ENCODE data around the gene ZBTB7C.

Gene ZBTB7C

GRCh38 chr18:48203288-48203945, 205.8 kb downstream of the ZBTB7C start:
- TF ChIP-seq CTCF (IDR thresholded peaks at IDR 0.05; ENCODE audit: low read depth, low read length, missing control alignments) = no peak
- H3K4me3 ChIP-seq (ENCODE audit: low read depth, low read length) = no peak overlapping the region
- no peak for DNase-seq (ENCODE audit: low read depth)

GRCh38 chr18:48202350-48203260, 206.6 kb downstream of the ZBTB7C start:
- H3K4me3 ChIP-seq (ENCODE audit: low read depth, low read length) = no peak overlapping the region
- DNase-seq (ENCODE audit: low read depth) = no peak
- no peak for TF ChIP-seq CTCF (IDR thresholded peaks at IDR 0.05; ENCODE audit: low read depth, low read length, missing control alignments)

GRCh38 chr18:48202006-48202348, 207.2 kb downstream of the ZBTB7C start:
- H3K4me3 ChIP-seq (ENCODE audit: low read depth, low read length) = no peak overlapping the region
- no peak for TF ChIP-seq CTCF (IDR thresholded peaks at IDR 0.05; ENCODE audit: low read depth, low read length, missing control alignments)
- DNase-seq (ENCODE audit: low read depth) = no peak

GRCh38 chr18:48201337-48202005, 207.7 kb downstream of the ZBTB7C start:
- DNase-seq (ENCODE audit: low read depth) = no peak
- H3K4me3 ChIP-seq (ENCODE audit: low read depth, low read length) = no peak overlapping the region
- no peak for TF ChIP-seq CTCF (IDR thresholded peaks at IDR 0.05; ENCODE audit: low read depth, low read length, missing control alignments)

GRCh38 chr18:48200631-48201336, 208.4 kb downstream of the ZBTB7C start:
- TF ChIP-seq CTCF (IDR thresholded peaks at IDR 0.05; ENCODE audit: low read depth, low read length, missing control alignments) = no peak
- H3K4me3 ChIP-seq (ENCODE audit: low read depth, low read length) = no peak overlapping the region
- DNase-seq (ENCODE audit: low read depth) = no peak

GRCh38 chr18:48199399-48199798, 209.8 kb downstream of the ZBTB7C start:
- no peak overlapping the region for H3K4me3 ChIP-seq (ENCODE audit: low read depth, low read length)
- DNase-seq (ENCODE audit: low read depth) = no peak
- TF ChIP-seq CTCF (IDR thresholded peaks at IDR 0.05; ENCODE audit: low read depth, low read length, missing control alignments) = no peak
